ENCODE data around the gene JSRP1.
A peak's percentile ranks its signal among the peaks of the same experiment; 100 is the strongest.

Gene JSRP1

DNA sequence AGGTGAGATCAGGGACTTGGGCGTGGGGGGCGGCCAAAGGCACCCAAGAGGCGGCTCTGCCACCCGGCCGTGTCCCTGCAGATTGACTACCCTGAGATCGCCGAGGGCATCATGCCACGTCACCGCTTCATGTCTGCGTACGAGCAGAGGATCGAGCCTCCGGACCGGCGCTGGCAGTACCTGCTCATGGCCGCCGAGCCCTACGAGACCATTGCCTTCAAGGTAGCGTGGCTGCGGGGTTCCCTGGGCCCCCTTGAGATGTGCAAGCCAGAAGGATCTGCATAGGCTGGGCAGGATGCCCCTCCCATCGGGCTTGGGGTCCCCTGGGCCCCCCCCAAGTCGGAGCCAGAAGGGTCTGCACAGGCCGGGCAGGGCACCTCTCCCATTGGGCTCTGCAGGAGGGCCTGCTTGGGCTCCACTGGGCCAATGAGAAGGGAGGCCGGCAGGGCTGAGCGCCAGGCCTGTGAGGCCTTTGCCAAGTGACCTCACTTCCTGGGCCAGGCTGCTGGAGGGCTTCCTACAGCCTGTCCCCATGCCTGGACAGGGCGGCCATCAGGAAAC is 9.3 kb downstream of the JSRP1 start:
- no peak for DNase-seq (ENCODE audit: low spot score)

- DNase-seq (ENCODE audit: low spot score) = no peak
These were observed 10.1 kb downstream of the JSRP1 start for GRCh38 chr19:2246014-2246620.

DNA sequence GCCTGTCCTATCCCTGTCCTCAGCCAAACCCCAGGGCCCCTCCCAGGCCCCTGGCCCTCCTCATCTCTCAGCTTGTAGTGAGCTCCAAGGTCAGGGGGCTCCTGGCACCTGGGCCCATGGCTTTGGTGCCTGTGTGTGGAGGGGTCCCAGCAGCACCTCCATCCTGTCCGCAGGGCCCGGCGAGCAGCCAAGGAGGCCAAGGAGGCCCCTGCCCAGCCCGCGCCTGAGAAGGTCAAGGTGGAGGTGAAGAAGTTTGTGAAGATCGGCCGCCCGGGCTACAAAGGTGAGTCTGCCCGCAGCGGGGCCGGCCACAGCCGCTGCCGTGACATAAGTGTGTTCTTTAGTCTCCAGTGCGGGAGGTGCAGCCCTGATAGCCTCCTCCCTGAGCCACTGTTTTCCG is 10.9 kb downstream of the JSRP1 start:
- DNase-seq (ENCODE audit: low spot score) = no peak

DNA sequence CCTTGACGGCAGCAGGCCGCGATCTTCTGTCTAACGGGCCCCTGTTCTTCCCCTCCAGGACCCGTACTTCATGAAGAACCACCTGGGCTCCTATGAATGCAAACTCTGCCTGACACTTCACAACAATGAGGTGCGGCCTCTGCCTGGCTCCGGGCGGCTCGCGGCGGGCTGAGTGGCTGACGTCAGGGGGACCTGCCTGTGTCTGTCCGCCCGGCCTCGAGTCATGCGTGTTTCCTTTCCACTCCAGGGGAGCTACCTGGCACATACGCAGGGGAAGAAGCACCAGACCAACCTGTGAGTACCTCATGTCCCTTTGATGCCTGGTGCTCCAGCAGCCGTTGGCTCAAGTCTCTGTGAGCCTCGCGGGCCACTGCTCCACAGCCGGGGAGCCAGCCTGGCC is 11.7 kb downstream of the JSRP1 start:
- DNase-seq (ENCODE audit: low spot score) = no peak

DNA sequence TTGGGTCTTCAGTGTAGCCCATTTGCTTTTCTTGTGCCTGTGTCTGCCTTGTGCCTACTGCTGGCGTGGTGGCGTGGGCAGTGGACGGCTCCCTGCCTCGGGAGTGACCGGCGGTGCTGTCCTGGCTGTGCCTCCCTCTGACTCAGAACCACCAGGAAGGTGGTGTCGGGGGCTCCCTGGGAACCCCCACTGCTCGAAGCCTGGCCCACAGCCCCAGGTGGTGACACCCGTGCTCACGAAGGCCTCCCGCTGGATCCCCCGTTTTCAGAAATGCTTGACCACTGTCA is 12.1 kb downstream of the JSRP1 start:
- no peak for DNase-seq (ENCODE audit: low spot score)

DNA sequence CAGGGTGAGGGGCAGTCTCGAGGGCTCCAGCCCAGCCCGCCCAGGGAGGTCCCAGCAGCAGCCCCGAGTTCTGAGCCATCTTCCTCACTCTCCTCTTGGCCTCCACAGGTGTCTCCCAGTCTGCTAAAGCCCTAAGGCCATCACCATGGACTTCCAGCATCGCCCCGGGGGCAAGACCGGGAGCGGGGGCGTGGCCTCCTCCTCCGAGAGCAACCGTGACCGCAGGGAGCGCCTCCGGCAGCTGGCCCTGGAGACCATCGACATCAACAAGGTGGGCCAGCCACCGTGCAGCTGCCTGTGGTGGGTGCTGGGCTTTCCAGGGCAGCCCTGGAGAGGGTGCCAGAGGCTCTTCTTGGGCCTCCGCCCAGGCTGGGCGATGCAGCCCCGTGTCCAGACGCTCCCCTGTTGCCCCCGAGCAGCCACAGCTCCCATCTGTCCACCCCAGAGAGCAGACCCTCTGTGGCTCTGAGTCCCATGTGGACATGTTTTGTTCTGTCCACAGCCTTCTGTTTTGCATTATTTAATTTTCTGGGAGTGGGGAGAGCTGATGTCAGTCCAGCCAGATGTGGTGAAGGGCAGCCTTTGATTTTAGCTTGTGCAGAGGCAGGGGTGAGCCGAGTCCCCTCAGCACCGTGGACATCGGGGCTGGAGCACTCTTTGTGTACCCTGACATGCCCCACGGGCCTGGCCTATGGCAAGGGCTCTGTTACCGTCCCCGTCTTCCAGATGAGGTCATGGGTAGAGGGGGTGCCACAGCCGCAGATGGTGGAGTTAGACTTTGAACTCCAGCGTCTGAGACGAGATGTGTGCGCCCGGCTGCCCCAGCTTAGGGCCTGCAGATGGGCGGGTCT is 12.7 kb downstream of the JSRP1 start:
- no peak for DNase-seq (ENCODE audit: low spot score)

DNA sequence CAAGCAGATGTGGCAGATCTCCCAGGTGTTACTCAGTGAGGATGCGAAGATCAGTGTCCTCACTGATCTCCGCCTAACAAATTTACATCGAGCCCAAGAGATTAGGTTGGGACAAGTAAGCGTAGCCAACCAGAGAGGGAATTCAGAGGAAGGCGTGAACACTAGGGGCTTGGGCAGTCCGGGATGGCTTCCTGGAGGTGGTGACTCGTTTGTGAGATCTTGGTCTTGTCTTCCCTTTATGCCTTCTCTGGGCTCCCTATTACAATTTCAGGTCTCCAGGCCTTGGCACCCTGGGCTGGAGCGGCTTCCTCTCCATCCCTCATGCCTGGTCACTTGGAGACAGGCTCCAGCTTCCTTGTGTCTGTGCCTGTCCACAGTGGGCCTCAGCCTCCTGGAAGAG is 13.4 kb downstream of the JSRP1 start:
- DNase-seq (ENCODE audit: low spot score) = no peak

GRCh38 chr19:2242092-2242537 is 14.1 kb downstream of the JSRP1 start:
- no peak for DNase-seq (ENCODE audit: low spot score)

- no peak for DNase-seq (ENCODE audit: low spot score)
These were observed 15.1 kb downstream of the JSRP1 start for GRCh38 chr19:2240881-2241760.

GRCh38 chr19:2239771-2240770 is 16.1 kb downstream of the JSRP1 start:
- peak; percentile 57 for DNase-seq (ENCODE audit: low spot score)

- DNase-seq (ENCODE audit: low spot score) = no peak
These were observed 17.0 kb downstream of the JSRP1 start for GRCh38 chr19:2239173-2239572.

DNA sequence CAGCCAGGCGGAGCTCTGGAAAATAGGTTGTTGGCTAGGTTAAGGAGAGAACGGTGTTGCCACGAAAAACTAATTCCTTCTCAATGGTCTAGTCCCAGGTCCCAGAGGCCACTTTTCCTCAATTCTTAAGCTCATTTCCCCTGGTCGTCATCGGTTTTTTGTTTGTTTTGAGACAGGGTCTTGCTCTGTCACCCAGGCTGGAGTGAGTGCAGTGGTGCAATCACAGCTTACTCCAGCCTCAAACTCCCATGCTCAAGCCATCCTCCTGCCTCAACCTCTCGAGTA is 18.4 kb downstream of the JSRP1 start:
- DNase-seq (ENCODE audit: low spot score) = no peak

GRCh38 chr19:2237051-2237868 is 19.0 kb downstream of the JSRP1 start:
- DNase-seq (ENCODE audit: low spot score) = no peak

DNA sequence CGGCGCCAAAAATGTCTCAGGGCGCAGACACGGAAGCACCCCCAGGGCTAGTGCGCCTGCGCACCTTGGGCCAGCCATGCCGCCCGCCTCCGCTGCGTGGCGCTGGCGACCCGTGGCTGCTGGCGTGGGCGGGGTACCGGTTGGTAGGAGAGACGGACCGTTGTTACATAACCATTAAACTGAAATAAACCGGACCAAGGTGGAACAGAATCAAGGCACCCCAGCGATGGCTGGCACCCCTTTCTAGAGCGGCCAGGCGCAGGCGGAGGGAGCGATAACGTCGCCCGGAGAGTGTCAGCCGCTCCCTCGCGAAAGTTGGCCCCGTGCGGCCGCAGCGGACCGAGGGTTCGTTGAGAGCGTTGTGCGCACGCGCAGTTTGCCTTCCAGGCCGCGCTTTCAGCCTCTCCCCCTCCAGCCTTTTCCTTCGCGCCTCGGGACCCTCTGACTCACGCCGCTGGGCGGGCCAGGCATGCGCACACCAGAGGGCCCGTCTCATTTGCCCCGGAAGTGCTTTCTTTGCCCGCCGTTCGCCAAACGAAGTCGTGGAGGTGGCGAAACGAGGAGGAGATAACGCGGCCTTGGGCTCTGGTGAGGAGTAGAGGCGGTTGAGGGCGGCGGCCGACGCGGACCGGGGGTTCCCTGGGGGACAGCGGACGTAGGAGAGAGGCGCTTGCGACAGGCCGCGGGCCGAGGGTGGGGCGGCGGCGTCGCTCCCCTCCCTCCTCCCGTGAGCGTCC is 19.7 kb downstream of the JSRP1 start, which contains the start of the genes PLEKHJ1 and SF3A2:
Gene PLEKHJ1, minus strand, starts transcription at position 16 of the 737 bp plus-strand sequence. CDS start 81 bp downstream, outside the sequence.
Gene SF3A2, plus strand, starts transcription at position 511 of the 737 bp plus-strand sequence. CDS start 6,595 bp downstream, outside the sequence.
- DNase-seq (ENCODE audit: low spot score) = peak; percentile 98

DNA sequence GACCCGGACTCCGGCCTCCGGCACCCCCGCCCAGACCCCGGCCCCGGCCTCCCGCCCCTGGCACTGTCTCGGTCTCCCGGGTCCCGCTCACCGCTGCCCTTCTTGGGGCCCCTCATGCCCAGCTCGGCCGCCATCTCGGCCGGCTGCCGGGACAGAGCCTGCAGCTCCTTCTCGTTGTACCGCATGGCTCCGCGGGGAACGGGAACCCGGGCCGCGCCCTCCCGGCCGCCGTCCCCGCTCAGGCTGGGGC is 20.2 kb downstream of the JSRP1 start:
- no peak for DNase-seq (ENCODE audit: low spot score)

- no peak for DNase-seq (ENCODE audit: low spot score)
These were observed 20.7 kb downstream of the JSRP1 start for GRCh38 chr19:2235381-2236063.

GRCh38 chr19:2234996-2235380 is 21.2 kb downstream of the JSRP1 start:
- no peak for DNase-seq (ENCODE audit: low spot score)

DNA sequence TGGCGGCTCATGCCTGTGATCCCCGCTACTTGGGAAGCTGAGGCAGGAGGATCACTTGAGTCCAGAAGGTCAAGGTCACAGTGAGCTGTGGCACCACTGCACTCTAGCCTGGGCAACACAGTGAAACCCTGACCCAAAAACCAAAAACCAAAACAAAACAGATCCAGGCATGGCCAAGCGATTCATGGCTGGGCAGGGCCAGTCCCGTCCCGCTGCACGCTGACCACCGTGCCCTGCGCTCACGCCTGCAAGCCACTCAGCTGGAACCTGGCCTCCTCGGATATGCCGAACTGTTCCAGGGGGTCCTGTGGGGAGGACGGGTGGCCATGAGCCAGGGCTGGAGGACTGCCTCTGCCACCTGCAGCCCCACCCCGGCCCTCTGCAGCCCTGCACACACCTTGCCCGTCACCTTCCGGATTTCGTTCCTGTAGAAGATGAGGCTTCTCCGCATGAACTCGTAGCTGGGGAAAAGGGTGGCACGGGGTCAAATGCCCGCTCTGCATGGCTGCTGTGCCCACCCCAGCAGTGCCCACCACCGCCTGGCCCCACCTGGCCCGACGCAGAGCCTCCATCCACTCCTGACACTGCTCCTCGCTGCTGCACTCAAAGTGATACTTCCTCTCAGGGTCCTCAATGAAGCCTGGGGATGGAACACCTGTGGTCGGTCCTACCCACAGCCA is 22.5 kb downstream of the JSRP1 start:
- no peak for DNase-seq (ENCODE audit: low spot score)

Measured in CD4-positive, alpha-beta T cell treated with Interleukin-2 at 100 ng/mL for 4 hours (primary cell).